Common myeloid progenitor, CD34-positive (primary cell): ENCODE measurements around the gene HOXA9.

Experiments
- CTCF ChIA-PET: fragments of 350-600 bp; sonication (Branson Sonifier 250); formaldehyde crosslinking; loops from one replicate; lab custom pipeline; 2021; ENCODE audit warnings: antibody characterized with exemption; lab: Charles Lee
- POLR2A ChIA-PET: fragments of 350-600 bp; sonication (Branson Sonifier 250); formaldehyde crosslinking; loops from one replicate; lab custom pipeline; 2021; ENCODE audit warnings: antibody characterized with exemption; lab: Charles Lee
- DNase-seq, 3 donors: peaks; one replicate each; pipeline versions ENCODE4 v3.0.0 to v3.0.0-alpha.2; 2013
- H3K27ac ChIP-seq, 2 experiments: 1 replicate in 1 of 2; 2 replicates in 1 of 2; pipeline ENCODE4 v1.7.0; 2013; ENCODE audit warnings: inconsistent platforms in 2 of 2, low read length in 2 of 2, mild to moderate bottlenecking in 2 of 2, low read depth in 1 of 2, moderate library complexity in 1 of 2; ENCODE audit not compliant: severe bottlenecking in 2 of 2, insufficient read depth in 1 of 2, poor library complexity in 1 of 2
- H3K27me3 ChIP-seq, 5 experiments: replicated peaks in 2 of 5; 1 replicate in 3 of 5; 2 replicates in 2 of 5; pipeline versions ENCODE4 v1.6.1 to v1.7.0; 2013; ENCODE audit warnings: low read length in 4 of 5, mild to moderate bottlenecking in 2 of 5, moderate library complexity in 2 of 5, inconsistent platforms in 1 of 5; ENCODE audit not compliant: insufficient read depth in 5 of 5, control insufficient read depth in 4 of 5
- H3K36me3 ChIP-seq, 4 experiments: 1 replicate in 2 of 4; 2 replicates in 2 of 4; pipeline versions ENCODE4 v1.6.1 to v1.7.0; 2013; ENCODE audit warnings: low read length in 3 of 4, control low read depth in 1 of 4, mild to moderate bottlenecking in 1 of 4; ENCODE audit not compliant: control insufficient read depth in 4 of 4, insufficient read depth in 4 of 4
- H3K4me1 ChIP-seq, 4 experiments: 1 replicate in 3 of 4; 2 replicates in 1 of 4; pipeline versions ENCODE4 v1.6.1 to v1.7.1; 2013; ENCODE audit warnings: low read length in 3 of 4, mild to moderate bottlenecking in 3 of 4, control low read depth in 1 of 4, inconsistent platforms in 1 of 4, moderate library complexity in 1 of 4; ENCODE audit not compliant: control insufficient read depth in 4 of 4, insufficient read depth in 4 of 4; ENCODE audit errors: control extremely low read depth in 1 of 4
- H3K4me3 ChIP-seq, 7 experiments: 1 replicate in 4 of 7; 2 replicates in 3 of 7; pipeline versions ENCODE4 v1.5.1 to v1.7.0; 2013; ENCODE audit warnings: mild to moderate bottlenecking in 7 of 7, low read length in 6 of 7, moderate library complexity in 6 of 7, inconsistent platforms in 2 of 7, low read depth in 2 of 7, control low read depth in 1 of 7; ENCODE audit not compliant: insufficient read depth in 4 of 7, control insufficient read depth in 1 of 7; ENCODE audit errors: extremely low read depth in 1 of 7
- H3K9me3 ChIP-seq, 5 experiments: 1 replicate in 4 of 5; 2 replicates in 1 of 5; pipeline versions ENCODE4 v1.6.1 to v1.7.1; 2013; ENCODE audit warnings: low read length in 4 of 5, mild to moderate bottlenecking in 2 of 5, inconsistent platforms in 1 of 5, low read depth in 1 of 5, moderate library complexity in 1 of 5; ENCODE audit not compliant: control insufficient read depth in 4 of 5, insufficient read depth in 2 of 5; ENCODE audit errors: control extremely low read depth in 1 of 5
- WGBS: methylation state at CpG from one replicate; pipeline ENCODE4 v1.1.5; 2013; ENCODE audit not compliant: insufficient coverage; 5-methylcytosine and 5-hydroxymethylcytosine counted together

Gene HOXA9

GRCh38 chr7:27211084-27211446, 45.7 kb upstream of the HOXA9 start:
- Histone ChIP-seq H3K4me3 (no peak overlapping the region), H3K4me1 (peaks cover 0 to 15% (median 12%) of the 10 kb centered on the region in 4 experiments), H3K27me3 (peaks cover 22 to 100% (median 68%) of the 10 kb centered on the region in 5 experiments), H3K9me3 (no peaks in the 10 kb centered on the region), H3K27ac (no peak overlapping the region), H3K36me3 (no peaks in the 10 kb centered on the region)
- POLR2A ChIA-PET: interaction anchor here (0.5 kb wide), 1 partner anchor 10 kb away, joined by 3 read pairs; no protein-coding TSS in a partner anchor
- WGBS: 86% methylated on average over 1 of the region's 1 CpG
- CTCF ChIA-PET: interaction anchor here (0.5 to 2.8 kb wide), 21 partner anchors 8 to 786 kb away, joined by 3 to 19 read pairs (median 3); no protein-coding TSS in a partner anchor
- no peak for DNase-seq

DNA sequence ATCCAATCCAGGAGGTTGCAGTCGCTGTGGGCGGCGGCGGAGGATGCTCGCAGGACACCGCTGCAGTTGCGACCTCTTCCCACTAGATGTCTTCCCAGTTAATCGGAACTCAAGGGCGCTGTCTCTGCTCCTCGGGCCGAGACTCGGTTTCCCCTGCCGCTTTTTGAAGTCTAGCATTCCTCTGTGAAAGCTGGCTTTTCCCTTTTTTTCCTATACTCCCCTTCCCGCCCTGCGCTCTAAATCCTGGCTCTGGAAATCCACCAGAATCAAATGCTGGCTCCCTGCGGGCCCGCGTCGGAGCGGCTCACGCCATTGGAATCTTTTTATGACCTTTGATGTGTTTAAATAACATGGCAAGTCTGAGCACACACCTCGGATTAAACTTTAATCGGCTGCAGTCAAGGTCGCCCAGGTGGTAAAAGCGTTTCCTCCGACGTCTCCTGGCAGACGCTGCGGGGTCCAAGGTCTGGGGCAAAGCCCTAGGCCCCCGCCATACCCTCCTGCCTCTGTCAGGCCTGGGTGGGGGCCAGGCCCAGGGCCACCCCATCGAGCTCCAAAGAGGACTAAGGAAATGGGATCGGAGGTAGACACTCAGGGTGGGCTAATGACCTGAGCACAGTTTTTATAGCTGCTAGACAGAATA, 45.2 kb upstream of the HOXA9 start:
- peaks cover 26 to 100% (median 73%) of the 10 kb centered on the region in 5 experiments for H3K27me3 ChIP-seq
- ChIA-PET POLR2A (interaction anchor here (0.5 kb wide), 1 partner anchor 9 kb away, joined by 3 read pairs; no protein-coding TSS in a partner anchor), CTCF (interaction anchor here (0.5 to 2.8 kb wide), 18 partner anchors 8 to 714 kb away, joined by 3 to 19 read pairs (median 4); no protein-coding TSS in a partner anchor)
- H3K9me3 ChIP-seq: no peaks in the 10 kb centered on the region
- no peak overlapping the region for H3K27ac ChIP-seq
- H3K4me3 ChIP-seq: peak overlapping the region in 3 of 7 experiments; percentile 27 to 44 (median 44)
- peak in 2 of 3 donors; percentile 64 to 67 for DNase-seq
- WGBS: 6% methylated on average over 31 of the region's 32 CpGs
- H3K4me1 ChIP-seq: peaks cover 0 to 15% (median 12%) of the 10 kb centered on the region in 4 experiments
- H3K36me3 ChIP-seq: no peaks in the 10 kb centered on the region

- H3K27me3 ChIP-seq: peaks cover 27 to 100% (median 79%) of the 10 kb centered on the region in 5 experiments
- no peak for DNase-seq
- H3K36me3 ChIP-seq: no peaks in the 10 kb centered on the region
- ChIA-PET CTCF (interaction anchor here (0.9 to 2.8 kb wide), 12 partner anchors 9 to 710 kb away, joined by 3 to 19 read pairs (median 4); partner anchors contain the start of gene HOXA13), POLR2A (no interaction called here)
- peaks cover 0 to 19% (median 17%) of the 10 kb centered on the region in 4 experiments for H3K4me1 ChIP-seq
- no peak overlapping the region for H3K4me3 ChIP-seq
- H3K9me3 ChIP-seq: no peaks in the 10 kb centered on the region
- H3K27ac ChIP-seq: no peak overlapping the region
- 54% methylated on average over 8 of the region's 11 CpGs for WGBS
These were observed 44.6 kb upstream of the HOXA9 start for GRCh38 chr7:27209933-27210440.

DNA sequence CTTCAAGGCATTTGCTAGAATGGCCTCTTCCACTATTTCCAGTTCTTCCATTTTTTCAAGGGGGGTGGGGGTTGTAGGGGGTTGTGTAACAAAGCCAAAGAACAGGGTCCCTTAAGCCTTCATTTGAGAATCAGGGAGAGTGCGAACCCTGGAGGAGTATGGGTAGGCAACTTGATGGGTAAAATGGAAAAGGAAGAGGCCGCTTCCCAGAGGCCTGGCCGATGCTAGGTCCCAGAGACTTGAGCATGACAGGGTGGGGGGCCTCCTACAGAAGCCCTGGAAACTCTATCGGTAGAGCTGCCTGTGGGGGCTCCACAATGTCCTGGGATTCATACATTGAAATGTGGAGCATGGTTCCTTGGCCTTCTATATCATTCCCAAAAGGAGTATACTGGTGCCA, 43.7 kb upstream of the HOXA9 start:
- WGBS: 80% methylated on average over 4 of the region's 4 CpGs
- CTCF ChIA-PET: interaction anchor here (0.6 to 2.4 kb wide), 11 partner anchors 10 to 1614 kb away, joined by 3 to 19 read pairs (median 3); partner anchors contain the start of gene HOXA13
- POLR2A ChIA-PET: no interaction called here
- Histone ChIP-seq H3K4me1 (peaks cover 0 to 21% (median 21%) of the 10 kb centered on the region in 4 experiments), H3K36me3 (no peaks in the 10 kb centered on the region), H3K27ac (no peak overlapping the region), H3K27me3 (peaks cover 27 to 100% (median 81%) of the 10 kb centered on the region in 5 experiments), H3K4me3 (no peak overlapping the region), H3K9me3 (no peaks in the 10 kb centered on the region)
- DNase-seq: no peak

GRCh38 chr7:27207348-27207985, 42.1 kb upstream of the HOXA9 start:
- Histone ChIP-seq H3K36me3 (no peaks in the 10 kb centered on the region), H3K4me1 (peaks cover 0 to 13% (median 12%) of the 10 kb centered on the region in 4 experiments), H3K9me3 (no peaks in the 10 kb centered on the region), H3K27me3 (peaks cover 27 to 100% (median 83%) of the 10 kb centered on the region in 5 experiments), H3K4me3 (no peak overlapping the region), H3K27ac (no peak overlapping the region)
- WGBS: 29% methylated on average over 3 of the region's 7 CpGs
- no peak for DNase-seq
- CTCF ChIA-PET: interaction anchor here (1.0 to 2.4 kb wide), 10 partner anchors 9 to 814 kb away, joined by 3 to 13 read pairs (median 6); partner anchors contain the start of gene HOXA13
- POLR2A ChIA-PET: no interaction called here

DNA sequence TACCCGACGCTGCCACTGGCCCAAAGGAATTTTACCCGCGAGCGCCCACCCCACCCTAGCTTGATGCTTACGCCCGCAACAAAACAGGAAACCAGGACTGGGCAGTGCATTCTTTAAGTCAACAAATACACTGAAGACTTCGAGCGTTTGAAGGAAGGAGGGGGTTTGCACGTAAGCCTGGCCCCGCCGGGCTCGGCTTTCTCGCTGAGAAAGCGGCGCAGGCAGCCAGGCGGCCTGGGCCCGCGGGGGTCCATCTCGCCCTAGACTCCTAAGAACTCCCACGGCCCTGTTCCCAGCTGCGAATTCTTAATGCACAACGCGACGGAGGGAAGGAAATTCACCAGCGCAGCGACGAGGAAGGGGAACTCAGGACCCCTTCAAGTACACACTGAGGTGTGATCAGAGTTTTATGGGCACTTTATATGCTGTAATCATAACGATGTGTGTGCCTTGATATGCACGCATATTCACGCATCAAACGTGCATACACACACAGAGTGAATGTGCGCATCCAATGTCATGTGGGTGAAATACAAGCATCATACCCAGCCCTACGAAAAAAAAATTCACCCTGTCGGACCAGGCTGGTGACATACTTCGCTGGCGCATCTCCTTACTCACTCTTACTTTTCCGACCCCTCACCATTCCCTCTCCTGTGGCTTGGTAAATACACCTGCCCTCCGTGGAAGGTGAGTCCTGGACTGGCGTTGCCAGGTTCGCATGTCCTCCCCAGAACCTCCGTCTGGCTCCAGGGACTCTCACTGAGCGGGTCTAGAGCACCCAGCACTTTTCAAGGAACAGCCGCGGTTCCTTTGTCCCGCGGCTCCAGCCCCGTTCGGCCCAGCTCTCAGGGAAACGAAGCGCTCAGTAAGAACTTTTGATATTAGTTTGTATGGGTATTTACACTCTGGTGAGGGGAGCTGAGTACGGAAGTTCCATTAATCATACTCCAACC, 40.3 kb upstream of the HOXA9 start:
- Histone ChIP-seq H3K27ac (no peak overlapping the region), H3K27me3 (peaks cover 18 to 100% (median 86%) of the 10 kb centered on the region in 5 experiments), H3K4me3 (no peak overlapping the region), H3K4me1 (peaks cover 0 to 30% (median 22%) of the 10 kb centered on the region in 4 experiments), H3K9me3 (no peaks in the 10 kb centered on the region), H3K36me3 (no peaks in the 10 kb centered on the region)
- ChIA-PET CTCF (interaction anchor here (0.6 to 0.9 kb wide), 3 partner anchors 9 to 847 kb away, joined by 3 read pairs; no protein-coding TSS in a partner anchor), POLR2A (no interaction called here)
- DNase-seq: no peak
- 9% methylated on average over 52 of the region's 52 CpGs for WGBS
